ENCODE data around the gene FRAT1. TPM values are rescaled to one million over a fixed set of nuclear protein-coding genes. Genes with fewer than 3 reads are reported as not detected.

The FRAT1 gene
- total and polyA plus RNA-seq, 2 of the 13 experiments (the other 11 are each of a cell fraction or from before 2014, with no cell fraction given), result 1.7 to 2.3 TPM

GRCh38 chr10:97279121-97279815 lies 39.8 kb upstream of the FRAT1 start (continued):
- TF ChIP-seq ZNF646 (CRISPR knock-in tag; IDR thresholded peaks at IDR 0.05), result 0 out of 2 replicates have a peak, but pooled peaks have one; percentile 47
- TF ChIP-seq TSC22D2 (CRISPR knock-in tag; IDR thresholded peaks at IDR 0.05; ENCODE audit: borderline replicate concordance), result no peak
- TF ChIP-seq ZFP90 (CRISPR knock-in tag; IDR thresholded peaks at IDR 0.05; ENCODE audit: borderline replicate concordance), result no peak
- TF ChIP-seq ZNF557 (CRISPR knock-in tag; IDR thresholded peaks at IDR 0.05), result no peak
- no peak for TF ChIP-seq FOXM1 (CRISPR knock-in tag; IDR thresholded peaks at IDR 0.05)
- no peak for TF ChIP-seq ZNF576 (CRISPR knock-in tag; IDR thresholded peaks at IDR 0.05)
- no peak for TF ChIP-seq ZNF598 (CRISPR knock-in tag; IDR thresholded peaks at IDR 0.05; ENCODE audit: borderline replicate concordance)
- peak; percentile 29; the same call in 1 of the 2 replicates for TF ChIP-seq MIER3 (CRISPR knock-in tag; IDR thresholded peaks at IDR 0.05; ENCODE audit: borderline replicate concordance)
- TF ChIP-seq NKX3-1 (CRISPR knock-in tag; IDR thresholded peaks at IDR 0.05), result no peak
- peak; percentile 29; the same call in 1 of the 2 replicates for TF ChIP-seq THAP11 (CRISPR knock-in tag; IDR thresholded peaks at IDR 0.05)
- TF ChIP-seq CERS6 (CRISPR knock-in tag; IDR thresholded peaks at IDR 0.05), result no peak
- TF ChIP-seq ZBTB8A (CRISPR knock-in tag; IDR thresholded peaks at IDR 0.05; ENCODE audit: borderline replicate concordance, low read depth), result no peak
- TF ChIP-seq ZBTB39 (CRISPR knock-in tag; IDR thresholded peaks at IDR 0.05), result no peak
- TF ChIP-seq BCL3 (CRISPR knock-in tag; IDR thresholded peaks at IDR 0.05), result no peak
- no peak for TF ChIP-seq ZNF205 (CRISPR knock-in tag; IDR thresholded peaks at IDR 0.05)
- TF ChIP-seq DMAP1 (CRISPR knock-in tag; IDR thresholded peaks at IDR 0.05), result no peak
- TF ChIP-seq TARDBP (CRISPR knock-in tag; IDR thresholded peaks at IDR 0.05), result no peak
- no peak for TF ChIP-seq ZNF138 (CRISPR knock-in tag; IDR thresholded peaks at IDR 0.05; ENCODE audit: low read depth)
- no peak for TF ChIP-seq ZNF160 (CRISPR knock-in tag; IDR thresholded peaks at IDR 0.05)

Measured in HepG2 (cell line).